SH-SY5Y (cell line): ENCODE data around the gene RPP21.

Source experiments
- GATA2 ChIP-seq: IDR thresholded peaks from 2 replicates; pipeline ENCODE4 v1.6.1; 2011; ENCODE audit warnings: mild to moderate bottlenecking, low read depth, low read length
- GATA3 ChIP-seq: IDR thresholded peaks from 2 replicates; pipeline ENCODE4 v1.6.1; 2011; ENCODE audit warnings: low read depth, mild to moderate bottlenecking, low read length, moderate library complexity

GRCh38 chr6:30350524-30350923 is 5.6 kb downstream of the RPP21 start:
- no peak for TF ChIP-seq GATA3
- no peak for TF ChIP-seq GATA2
